ENCODE results near the gene OR10A3.

Gene OR10A3

GRCh38 chr11:7936615-7937014, 4.9 kb downstream of the OR10A3 start:
- no peak for DNase-seq

DNA sequence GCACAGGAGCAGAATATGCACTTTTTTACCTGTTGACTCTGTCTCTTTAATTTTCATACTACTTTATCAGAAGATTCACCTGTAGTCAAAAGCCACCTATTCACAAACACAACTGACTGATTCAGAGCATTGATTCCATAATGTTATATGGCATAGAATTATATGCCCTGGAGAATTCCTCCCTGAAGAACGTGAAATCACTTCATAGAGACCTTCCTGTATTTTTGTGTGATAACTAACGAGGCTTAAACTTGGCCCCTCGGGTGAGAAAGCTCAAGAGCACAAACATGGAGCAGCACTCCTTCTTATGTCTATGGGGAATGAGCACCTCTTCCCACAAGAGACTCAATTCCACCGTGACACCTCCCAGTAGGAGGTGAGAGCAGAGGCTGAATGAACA, 10.3 kb downstream of the OR10A3 start, which contains the start of gene OR10A6:
TSS of gene OR10A6 (minus strand) at position 101 of the 400 bp plus-strand sequence. CDS start 2,606 bp downstream, outside the sequence.
- no peak for DNase-seq

- DNase-seq, result no peak
These were observed 13.9 kb downstream of the OR10A3 start for GRCh38 chr11:7927635-7928034.

GRCh38 chr11:7924536-7924935, 17.0 kb downstream of the OR10A3 start:
- no peak for DNase-seq

DNA sequence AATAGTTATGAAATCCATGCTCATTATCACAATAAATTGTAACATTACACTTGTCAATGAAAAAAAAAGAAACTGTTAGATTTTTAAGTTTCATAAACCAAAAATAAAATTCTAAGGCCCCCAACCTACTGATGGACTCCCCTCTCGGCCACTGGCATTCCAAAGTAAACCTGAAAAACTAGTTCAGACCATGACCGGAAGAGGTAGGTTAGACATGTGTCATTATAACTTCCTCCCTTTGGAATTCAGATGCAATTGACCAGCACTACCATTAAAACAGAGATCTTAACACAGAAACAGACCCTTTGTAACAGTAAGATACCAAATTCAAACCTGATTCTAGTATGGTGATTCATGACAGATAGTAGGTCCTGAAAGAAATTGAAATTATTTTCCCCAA, 23.4 kb downstream of the OR10A3 start:
- DNase-seq, result no peak

- no peak for DNase-seq
These were observed 30.5 kb downstream of the OR10A3 start for GRCh38 chr11:7911011-7911410.

GRCh38 chr11:7910286-7910788, 31.2 kb downstream of the OR10A3 start:
- no peak for DNase-seq

DNA sequence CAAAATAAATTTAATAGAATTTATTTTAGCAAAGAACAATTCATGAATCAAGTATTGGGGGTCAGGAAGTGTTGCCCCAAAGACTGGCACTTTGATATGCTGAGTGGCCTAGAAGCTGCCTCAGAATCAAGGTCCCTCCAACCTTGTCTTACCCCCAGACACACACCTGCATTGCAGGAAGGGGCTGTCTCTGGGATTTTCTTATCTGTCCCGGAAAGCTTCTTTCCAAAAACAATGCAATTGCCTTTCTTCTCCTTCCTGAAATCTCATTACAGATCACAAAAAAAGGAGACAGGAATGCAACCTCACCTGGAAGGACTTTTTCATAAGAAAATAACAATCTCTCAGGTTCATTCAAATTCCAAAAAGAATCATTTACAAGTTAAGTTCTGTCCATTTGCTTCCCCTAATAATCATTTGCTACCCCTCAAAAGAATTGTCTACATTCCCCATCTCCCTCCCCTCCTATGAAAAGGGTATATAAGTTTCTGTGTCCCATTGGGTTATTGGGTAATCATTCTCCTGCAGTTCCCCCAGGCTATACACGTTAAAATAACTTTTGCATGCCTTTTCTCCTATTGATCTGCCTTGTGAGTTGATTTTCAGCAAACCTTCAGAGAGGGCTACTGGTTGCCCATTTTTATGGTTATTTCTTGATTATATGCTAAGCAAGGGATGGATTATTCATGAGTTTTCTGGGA, 31.8 kb downstream of the OR10A3 start:
- no peak for DNase-seq

DNA sequence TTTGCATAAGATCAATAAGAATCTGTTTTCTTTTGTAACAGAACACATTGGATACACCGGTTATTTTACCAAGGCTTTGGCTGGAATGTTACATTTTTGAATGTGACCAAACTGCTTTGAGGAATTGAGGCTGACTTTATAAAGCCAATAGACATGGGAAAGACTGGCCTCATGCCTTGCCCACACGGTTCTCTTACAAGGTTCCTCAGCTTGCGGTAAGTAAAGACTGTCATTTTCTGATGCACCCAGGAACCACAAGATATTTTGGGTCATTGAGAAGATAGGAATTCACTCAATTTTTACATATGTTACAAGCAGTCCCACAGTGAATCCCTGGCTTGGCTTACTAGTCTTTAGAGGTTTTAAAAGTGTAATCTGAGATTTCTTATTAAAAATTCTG, 34.4 kb downstream of the OR10A3 start:
- DNase-seq, result no peak

GRCh38 chr11:7906481-7906880, 35.0 kb downstream of the OR10A3 start:
- DNase-seq, result no peak

- DNase-seq, result no peak
These were observed 35.5 kb downstream of the OR10A3 start for GRCh38 chr11:7905961-7906429.

DNA sequence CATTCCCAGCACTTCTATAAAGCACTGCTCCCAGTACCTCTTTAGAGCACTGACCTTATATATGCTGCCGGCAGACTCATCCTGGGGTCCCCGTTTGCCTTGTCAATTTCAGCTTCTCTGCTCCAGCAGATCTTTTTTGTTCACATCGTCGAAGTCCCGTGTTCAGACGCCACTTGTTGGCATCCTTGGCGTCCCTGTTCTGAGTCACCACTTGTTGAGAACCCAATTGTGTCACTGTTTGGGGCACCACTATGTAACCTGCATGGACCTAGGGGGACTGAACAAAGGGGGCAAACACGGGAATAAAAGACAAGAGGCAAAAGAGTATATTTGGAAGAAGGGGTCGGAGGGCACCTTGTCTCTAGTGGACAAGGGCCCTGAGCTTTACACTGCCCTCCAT, 36.0 kb downstream of the OR10A3 start:
- no peak for DNase-seq

DNA sequence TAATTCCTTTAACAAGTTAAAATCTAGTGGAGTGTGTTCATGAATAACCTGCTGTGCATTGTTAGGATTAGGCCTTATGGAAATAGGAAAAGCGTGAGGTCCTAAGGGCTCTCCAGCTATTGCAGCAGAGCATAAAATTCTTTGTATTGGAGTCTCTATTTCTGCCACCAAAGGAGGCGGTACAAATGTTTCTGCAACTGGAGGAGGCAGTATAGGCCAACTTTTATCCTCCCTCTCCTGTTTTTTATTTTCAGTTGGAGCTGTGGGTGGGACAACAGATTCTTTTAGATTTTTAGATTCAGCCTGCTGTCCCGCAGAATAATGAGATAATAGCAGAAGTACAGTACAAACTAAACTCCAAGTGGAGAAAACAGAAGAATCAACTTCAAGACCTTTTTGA, 36.6 kb downstream of the OR10A3 start:
- no peak for DNase-seq

- DNase-seq, result no peak
These were observed 37.6 kb downstream of the OR10A3 start for GRCh38 chr11:7903940-7904339.

DNA sequence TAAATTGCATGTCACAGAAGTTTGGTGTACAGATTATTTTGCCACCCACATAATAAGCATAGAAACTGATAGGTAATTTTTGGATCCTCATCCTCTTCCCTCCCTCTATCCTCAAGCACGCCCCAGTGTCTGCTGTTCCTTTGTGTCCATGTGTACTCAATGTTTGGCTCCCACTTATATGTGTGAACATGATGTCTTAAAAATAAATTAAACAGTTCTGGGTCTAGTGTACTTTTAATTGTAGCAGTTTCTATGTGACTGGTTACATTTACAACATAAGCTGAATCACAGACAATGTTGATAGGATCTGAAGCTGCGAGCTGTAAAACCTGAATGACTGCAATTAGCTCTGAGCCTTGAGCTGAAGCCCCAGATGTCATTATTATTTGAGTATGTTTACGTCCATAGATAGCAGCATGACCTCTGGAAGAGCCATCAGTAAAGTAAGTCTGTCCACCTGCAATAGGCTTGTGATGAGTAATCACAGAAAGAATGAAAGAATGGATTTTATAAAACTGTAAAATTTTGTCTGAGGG, 40.1 kb downstream of the OR10A3 start:
- DNase-seq, result no peak

DNA sequence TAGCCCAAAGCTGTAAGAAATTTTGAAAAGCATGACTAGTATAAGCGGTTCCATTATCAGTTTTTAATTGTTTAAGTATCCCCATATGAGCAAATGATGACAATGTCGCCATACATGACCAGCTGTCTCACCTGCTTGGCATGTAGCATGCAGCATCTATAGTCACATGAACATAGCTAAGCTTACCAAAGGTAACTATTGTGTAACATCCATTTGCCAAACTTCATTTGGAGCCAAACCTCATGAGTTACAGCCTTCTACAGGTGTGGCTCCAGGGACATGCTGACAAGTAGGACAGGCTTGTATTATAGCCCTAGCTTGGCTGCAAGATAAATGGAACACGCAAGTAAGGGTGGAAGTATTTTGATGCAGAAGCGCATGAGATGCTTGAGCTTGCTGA, 40.8 kb downstream of the OR10A3 start:
- no peak for DNase-seq

GRCh38 chr11:7899418-7899817, 42.1 kb downstream of the OR10A3 start:
- no peak for DNase-seq

GRCh38 chr11:7898666-7899283, 42.7 kb downstream of the OR10A3 start:
- no peak for DNase-seq

GRCh38 chr11:7896009-7896785, 45.3 kb downstream of the OR10A3 start:
- DNase-seq, result no peak

GRCh38 chr11:7894251-7894650, 47.3 kb downstream of the OR10A3 start:
- DNase-seq, result no peak

- no peak for DNase-seq
These were observed 47.7 kb downstream of the OR10A3 start for GRCh38 chr11:7893796-7894195.

- no peak for DNase-seq
These were observed 48.7 kb downstream of the OR10A3 start for GRCh38 chr11:7892840-7893254.

DNA sequence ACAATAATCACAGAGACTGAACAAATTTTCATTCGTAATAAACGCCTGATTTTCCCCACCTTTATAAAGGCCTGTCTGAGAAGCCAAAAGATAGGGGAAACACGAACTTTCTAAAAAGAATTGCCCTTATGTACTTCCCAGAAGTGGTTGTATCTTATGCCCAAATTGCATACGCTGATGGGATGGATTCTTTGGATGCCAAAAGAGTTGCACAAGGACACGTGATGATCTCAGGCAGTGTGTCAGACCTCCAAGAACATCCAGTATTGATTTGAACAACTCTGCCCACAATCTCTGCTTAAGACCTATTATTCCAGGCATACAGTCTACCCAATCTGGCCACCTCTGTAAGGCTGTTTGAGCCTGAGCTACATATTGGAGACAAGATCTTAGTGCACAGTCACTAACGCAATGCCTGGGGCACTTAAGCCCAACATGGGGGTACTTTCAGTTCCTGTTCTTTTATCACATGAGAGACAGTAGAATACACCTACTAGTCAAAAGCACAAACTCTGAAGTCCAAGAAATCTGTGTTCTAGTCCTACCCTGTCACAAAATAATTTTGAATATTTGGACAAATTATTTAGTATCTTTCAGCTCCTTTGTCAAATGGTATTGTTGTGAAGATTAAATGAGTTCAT, 49.3 kb downstream of the OR10A3 start:
- no peak for DNase-seq
